GM19328 (cell line): ENCODE results near the gene SYF2.
"Not testable (repeated sequence)": the region's sequence is repeated elsewhere in the genome, so short reads cannot be mapped to it uniquely, and the experiment has no call there.

Experiments
- ATAC-seq: cut with Tn5 transposase; IDR thresholded peaks from one replicate; pipeline ENCODE4 v1.9.1; 2021; ENCODE audit warnings: mild to moderate bottlenecking, moderate library complexity; ENCODE audit not compliant: unreplicated experiment

SYF2 gene

DNA sequence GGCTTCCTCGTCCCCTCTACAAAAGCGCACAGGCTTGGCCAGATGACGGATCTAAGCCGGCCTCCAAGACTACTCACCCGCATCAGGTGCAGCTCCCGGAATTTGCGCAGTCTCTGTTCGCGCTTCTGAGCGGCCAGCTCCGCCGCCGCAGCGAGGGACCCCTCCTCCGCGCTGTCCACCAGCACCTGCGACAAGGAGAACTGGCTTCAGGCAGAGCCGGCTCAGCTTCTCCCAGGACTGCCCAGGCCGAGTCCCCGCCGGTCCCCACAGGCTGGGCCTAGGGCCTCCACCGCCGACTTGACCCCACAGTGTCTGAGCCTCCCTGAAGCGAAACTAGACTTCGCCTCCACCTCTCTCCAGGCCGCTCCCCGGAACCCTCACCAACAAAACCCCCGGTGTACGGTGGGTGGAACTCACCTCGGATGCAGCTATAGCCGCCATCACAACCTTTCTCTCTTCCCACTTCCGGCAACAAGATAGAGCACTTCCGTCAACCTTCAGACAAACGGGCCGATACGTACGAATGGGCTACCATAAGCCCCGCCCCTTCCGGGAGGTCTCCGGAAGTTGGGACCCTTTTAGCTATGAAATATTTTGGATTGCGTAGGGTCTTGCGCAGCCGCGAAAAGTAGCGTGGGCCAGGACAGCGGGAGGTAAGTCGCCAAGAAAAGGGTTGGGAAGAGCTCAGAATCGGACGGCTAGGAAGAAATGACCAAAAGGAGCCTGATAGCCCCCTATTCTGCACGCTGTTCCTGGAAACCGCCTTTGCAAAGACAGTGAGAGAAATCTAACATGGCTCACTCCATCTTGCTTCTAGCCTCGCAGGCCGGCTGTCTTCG lies at the start of gene SYF2:
TSS of gene SYF2 (minus strand) at position 476 of the 839 bp plus-strand sequence. CDS start at position 441, 35 bp downstream.
- ATAC-seq: peak; percentile 82

DNA sequence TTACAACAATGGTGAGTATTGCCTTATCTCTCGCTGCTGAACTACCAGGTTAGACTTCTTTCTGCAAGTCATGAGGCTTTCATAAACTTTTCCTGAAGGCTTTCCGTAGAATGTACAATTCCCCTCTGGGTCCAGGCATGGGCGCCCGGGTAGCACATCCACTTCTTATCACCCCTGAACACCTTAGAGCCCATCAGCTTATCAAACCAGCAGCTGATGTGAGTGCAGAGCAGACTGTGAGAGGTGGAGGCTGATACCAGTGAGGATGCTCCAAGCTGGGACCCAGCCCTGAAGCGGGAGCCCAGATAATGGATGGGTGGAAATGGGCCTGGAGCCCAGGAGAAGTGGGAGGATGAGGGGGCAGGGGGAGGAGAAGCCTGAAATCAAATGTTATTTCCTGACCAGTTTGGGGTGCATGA lies 47.4 kb upstream of the SYF2 start:
- not testable (repeated sequence) for ATAC-seq

DNA sequence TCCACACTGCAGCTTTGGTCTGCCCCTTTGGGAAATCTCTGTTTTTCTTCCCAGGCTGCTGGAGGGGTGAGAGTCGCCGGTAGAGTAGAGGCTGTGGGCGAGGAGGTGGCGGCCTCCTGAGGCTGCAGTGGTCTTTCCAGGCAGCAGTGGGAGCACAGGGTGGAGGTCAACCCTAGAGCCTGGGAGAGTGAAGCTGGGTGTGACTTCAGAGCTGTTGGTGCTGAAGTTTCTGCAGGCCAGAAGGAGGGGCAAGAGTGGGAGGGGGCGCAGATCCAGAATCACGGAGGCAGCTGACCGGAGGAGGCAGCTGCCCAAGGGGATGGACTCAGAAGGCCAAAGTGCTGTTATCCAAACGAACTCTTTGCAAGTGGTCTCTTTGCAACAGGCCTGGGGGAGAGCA lies 46.5 kb upstream of the SYF2 start:
- ATAC-seq: not testable (repeated sequence)

DNA sequence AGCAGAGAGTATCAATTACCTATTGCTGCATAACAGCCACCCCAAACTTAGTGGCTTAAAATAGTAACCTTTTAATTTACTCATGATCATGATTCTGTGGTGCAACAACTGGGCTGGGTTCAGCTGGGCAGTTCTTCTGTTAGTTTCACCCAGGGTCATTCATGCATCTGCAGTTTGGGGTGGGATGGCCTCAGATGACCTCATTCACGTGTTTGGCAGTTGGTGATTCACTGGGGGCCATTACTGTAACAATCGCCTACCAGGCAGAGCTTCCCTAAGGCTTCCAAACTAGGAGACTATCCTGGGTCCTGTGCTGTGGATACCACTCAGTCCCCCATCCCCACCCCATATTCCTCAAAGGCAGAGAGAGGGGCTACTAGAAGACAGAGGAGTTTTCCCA lies 46.1 kb upstream of the SYF2 start:
- ATAC-seq: not testable (repeated sequence)

DNA sequence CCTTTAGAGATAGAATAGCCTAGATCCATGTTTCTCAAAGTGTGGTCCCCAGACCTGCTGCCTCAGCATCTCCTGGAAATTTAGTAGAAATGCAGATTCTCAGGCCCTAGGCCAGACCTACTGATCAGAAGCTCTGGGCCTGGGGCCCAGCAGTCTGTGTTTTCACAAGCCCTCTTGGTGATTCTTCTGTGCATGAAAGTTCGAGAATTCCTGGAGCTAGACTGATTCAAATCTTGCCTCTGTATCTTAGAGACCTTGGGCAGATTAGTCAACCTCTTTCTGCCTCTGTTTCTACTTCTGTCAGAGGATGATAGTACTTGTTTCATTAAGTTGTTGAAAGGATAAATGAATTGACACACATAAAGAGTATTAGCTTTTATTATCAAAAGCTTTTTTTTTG lies 45.0 kb upstream of the SYF2 start:
- ATAC-seq: not testable (repeated sequence)

DNA sequence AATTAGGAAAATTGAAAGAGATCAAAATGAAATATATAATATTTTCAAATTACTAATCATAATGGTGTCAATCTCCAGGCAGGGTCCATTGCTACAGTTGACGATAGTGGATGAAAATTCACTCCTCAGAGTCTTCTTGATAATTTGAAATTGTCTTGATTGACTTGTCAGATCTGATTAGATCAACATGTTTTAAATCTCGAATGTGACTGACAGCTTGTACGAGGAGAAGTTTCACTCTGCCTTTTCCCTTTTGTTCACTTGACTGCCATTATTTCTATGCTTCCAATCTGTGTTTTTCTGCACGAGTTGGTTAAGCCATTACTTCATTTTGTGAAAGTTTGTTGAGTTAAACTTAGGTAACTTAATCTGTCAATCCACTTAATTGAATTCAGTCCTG lies 43.3 kb upstream of the SYF2 start:
- ATAC-seq: not testable (repeated sequence)

DNA sequence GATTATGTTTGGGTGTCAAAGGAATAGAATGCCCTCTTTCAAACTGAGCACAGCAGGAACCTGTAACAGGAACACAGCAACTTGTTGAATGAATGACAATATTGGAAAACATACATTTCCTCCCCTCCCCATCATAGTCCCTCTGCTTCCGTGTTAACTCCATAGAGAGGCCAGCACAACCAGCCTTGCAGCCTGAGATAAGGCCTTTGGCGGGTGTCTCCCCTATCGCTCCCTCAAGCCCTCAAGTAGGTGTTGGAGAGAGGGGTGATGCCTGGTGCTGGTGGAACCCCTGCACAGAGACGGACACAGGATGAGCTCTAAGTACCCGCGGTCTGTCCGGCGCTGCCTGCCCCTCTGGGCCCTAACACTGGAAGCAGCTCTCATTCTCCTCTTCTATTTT lies 39.9 kb upstream of the SYF2 start, which contains the start of gene RHD:
TSS of gene RHD (plus strand) at position 272 of the 400 bp plus-strand sequence. CDS start at position 311, 39 bp downstream.
- not testable (repeated sequence) for ATAC-seq

DNA sequence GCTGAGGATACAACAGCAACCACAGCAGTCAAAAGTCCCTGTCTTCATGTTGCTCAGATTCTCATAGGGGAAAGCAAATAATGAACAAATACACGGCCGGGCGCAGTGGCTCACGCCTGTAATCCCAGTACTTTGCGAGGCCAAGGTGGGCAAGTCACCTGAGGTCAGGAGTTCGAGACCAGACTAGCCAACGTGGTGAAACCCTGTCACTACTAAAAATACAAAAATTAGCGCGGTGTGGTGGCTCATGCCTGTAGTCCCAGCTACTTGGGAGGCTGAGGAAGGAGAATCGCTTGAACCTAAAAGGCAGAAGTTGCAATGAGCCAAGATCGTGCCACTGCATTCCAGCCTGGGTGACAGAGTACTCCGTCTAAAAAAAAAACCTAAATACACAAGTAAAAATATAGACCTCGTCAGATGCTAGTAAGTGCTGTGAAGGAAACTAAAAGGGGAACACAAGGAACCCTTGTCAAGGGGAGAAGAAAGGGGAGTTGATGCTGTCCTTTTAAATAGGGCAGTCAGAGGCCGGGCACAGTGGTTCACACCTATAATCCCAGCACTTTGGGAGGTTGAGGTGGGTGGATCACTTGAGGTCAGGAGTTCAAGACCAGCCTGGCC lies 36.0 kb upstream of the SYF2 start:
- ATAC-seq: not testable (repeated sequence)

DNA sequence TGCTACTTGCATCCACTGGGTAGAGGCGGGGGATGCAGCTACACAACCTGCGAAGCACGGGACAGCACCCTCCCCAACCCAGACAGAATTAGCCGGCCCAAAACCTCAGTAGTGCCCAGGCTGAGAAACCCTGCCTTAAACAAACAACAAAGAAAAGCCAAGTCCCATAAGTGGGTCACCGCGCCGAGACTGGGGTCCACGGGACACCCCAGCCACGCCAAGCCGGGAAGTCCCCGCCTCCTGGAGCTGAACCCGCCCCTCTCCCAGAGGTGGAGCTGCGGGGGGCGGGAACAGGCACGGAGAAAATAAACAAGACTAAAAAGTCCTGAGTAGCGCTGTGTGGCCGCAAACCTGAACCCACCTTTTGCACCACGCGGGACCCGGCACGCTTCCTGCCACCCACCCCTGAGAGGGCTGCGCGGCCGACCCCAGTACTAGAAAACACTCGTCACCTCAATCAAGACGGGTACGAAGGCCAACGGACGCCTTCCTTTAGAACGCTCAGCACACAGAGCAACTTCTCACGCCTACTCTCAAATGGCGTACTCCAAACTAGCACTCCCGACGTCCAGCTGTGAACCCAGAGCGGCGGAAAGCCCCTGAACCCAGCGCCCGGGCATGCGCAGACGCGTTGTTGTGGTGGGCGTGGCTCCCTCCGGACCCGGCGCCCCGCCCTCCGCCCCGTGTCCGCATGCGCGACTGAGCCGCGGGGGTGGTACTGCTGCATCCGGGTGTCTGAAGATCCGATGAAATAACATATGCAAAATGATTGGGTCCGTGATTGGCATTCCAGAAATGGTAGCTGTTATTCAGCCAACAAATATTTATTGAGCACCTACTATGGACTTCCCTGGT lies 35.2 kb upstream of the SYF2 start:
- ATAC-seq: peak; percentile 65

DNA sequence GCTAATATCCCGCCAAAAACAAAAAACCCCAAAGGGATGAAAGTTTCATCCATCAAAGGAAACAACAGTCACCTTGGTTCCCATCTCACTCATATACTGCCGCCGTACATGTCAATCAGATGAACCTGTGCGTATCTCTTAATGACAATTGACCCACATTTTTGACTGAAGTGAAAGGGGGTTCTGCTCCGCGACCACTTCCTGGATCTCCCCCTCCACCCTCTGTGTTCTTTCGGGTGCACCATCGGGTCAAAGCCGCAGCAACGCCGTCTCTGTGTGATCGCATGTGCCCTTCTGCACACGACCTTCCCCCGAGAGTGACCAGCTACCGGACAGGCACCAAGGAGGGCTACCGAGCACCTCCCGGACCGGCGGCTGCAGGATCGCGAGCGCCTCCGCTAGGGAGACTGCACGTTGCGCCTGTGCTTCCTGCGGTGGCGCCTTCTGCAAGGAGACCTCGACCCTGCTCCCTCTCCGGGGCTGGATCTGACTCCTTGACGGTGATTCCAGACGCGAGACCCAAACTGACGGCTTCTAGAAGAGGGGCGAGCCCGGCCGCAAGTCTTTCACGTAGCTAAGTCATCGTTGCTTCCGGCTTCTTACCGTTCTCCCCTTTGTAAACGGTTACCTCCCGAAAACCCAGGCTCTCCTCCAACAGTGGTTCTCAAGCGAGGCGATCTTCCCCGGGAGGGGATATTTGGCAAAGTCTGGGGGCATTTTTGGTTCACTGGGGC lies 34.4 kb upstream of the SYF2 start:
- ATAC-seq: peak; percentile 26

DNA sequence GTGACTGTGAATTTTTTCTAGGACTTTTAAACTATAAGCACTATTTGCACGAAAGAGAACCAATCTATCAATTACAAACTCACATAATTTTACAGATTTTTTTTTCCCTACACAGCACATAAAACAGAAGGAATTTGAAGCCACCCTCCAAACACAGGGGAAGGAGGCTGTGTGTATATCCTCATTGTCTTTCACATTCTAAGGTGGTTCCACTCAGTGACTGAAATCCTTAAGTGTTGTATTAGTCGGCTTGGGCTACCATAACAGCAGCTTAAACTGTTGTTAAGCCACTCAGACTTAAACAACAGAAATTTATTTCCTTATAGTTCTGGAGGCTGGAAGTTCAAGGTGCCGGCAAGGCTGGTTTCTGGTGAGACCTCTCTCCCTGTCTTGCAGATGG lies 28.0 kb upstream of the SYF2 start:
- not testable (repeated sequence) for ATAC-seq

DNA sequence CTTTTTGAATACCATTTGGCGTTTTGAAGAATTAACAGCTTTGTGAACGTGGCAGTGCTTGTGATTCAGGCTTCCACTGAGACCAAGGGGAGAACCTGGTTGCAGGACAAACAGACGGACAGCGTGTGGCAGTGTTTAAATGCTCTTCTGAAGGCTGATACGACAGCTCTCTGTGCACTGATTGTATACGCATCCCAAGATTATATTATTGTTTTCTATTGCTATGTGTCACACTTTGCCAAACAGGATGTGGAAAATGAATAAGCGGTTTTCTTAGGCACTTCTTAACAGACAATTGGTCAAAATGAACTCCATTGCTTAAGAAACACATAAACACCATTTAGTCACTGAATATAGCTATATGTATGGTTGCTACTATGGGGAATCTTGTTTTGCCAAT lies 27.5 kb upstream of the SYF2 start:
- not testable (repeated sequence) for ATAC-seq

DNA sequence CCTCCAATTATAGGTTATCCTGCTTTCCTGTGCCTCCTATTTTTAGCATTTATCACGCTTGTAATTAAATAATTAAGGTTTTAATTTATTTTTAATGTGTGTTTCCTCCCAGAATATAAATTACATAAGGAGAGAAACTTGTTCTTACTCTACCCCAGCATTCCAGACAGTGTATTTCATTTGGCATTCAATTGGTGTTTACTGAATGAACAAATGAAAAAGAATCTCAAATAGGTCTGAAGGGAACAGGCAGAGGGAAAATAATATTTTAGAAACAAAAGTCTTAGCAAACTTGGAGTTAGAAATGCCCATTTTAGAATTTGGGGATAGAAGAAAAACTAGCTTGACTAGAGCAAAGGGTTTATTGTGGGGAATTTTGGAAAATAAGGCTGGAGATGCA lies 24.9 kb upstream of the SYF2 start:
- no peak for ATAC-seq

DNA sequence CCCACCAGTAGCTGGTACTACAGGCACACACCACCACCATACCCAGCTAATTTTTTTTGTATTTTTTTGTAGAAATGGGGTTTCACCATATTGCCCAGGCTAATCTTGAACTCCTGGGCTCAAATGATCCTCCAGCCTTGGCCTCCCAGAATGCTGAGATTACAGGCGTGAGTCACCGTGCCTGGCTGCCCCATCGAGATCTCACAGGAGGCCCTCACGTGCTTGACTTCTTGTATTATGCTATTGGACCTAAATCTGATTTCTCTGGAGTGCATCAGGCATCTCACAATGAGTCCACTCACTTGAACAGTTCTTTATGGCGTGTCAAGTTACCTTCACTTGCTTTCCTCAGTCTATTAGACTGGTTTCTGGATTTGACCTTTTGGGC lies 24.3 kb upstream of the SYF2 start:
- no peak for ATAC-seq

DNA sequence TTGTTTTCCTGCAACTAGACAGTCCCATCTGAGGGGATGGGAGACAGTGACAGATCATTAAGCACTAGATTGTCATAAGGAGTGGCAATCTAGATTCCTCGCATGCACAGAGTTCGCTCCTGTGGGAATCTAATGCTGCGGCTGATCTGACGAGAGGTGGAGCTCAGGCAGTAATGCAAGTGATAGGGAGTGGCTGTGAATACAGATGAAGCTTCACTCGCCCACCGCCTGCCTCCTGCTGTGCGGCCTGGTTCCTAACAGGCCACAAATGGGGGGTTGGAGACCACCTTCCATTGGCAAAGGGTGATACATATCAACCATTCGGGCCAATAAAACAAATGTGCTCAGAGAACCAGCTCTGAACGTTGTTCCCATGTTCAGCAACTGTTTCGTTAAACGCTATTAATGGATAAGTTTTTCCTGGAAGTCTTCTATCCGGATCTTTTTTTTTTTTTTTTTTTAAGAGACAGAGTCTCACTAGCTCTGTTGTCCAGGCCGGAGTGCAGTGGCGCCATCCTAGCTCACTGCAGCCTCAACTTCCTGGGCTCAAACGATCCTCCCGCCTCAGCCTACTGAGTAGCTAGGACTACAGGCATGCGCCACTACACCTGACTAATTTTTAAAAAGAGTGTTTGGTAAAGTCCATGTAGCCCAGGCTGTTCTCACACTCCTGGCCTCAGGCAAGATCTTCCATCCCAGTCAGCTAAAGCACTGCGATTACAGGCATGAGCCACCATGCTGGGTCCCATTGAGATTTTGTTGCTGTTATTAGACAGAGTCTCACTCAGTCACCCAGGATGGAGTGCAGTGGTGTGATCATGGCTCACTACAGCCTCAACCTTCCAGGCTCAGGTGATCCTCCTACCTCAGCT lies 23.6 kb upstream of the SYF2 start:
- no peak for ATAC-seq

DNA sequence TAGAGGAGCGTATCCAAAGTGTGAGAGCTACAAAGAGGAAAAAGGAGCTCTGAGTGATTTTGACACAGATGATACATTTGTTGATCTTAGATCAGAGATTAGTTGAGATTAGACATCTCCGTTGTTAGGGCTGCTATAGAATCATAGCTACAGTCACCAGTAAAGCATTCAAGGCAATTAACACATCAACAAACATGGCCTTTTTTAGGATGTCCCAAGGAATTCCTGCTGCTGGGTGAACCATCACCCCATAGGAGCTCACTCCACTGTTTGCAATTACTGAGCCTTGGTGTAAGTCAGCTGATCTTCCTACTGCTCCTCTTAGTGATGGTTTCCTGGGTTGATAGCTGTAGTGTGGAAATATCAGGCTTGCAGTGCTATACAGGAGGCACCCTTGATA lies 21.6 kb upstream of the SYF2 start:
- ATAC-seq: no peak

DNA sequence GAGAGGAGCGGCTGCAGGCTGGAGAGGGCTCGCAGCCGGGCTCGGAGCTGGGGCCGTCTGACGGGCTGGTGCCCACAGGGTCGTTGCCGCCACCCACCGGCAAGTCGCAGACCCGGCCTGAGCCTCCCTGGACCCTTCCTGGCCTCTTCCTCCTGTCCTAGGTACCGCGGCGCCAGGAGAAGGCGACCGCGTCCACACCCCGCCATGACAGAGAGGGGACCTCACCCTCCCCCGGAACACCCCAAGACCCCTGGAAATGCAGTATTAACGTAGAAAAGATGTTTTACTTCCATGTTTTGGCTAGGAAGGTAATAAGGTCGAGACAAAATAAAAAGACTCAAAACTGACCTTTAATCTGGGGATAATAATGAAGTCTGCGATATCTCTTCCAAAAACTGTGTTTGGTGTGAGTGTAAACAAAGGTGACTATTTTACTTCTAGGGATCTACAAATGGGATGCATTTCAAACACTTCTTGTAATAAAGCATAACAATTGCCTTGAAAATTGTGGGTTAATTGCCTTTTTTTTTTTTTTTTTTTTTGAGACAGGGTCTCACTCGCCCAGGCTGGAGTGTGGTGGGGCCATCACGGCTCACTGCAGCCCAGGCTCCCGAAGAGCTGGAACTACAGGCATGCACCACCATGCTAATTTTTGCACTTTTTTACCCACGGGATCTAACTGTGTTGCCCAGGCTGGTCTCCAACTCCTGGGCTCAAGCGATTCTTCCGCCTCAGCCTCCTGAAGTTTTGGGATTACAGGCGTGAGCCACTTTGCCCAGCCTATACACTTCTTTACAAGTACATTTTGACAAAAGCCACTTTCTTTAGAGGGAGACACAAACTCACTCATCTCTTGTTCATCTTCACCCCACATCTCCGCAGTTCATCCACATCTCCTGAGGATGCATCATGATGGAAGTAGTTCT lies 15.8 kb upstream of the SYF2 start:
- peak; percentile 32 for ATAC-seq

DNA sequence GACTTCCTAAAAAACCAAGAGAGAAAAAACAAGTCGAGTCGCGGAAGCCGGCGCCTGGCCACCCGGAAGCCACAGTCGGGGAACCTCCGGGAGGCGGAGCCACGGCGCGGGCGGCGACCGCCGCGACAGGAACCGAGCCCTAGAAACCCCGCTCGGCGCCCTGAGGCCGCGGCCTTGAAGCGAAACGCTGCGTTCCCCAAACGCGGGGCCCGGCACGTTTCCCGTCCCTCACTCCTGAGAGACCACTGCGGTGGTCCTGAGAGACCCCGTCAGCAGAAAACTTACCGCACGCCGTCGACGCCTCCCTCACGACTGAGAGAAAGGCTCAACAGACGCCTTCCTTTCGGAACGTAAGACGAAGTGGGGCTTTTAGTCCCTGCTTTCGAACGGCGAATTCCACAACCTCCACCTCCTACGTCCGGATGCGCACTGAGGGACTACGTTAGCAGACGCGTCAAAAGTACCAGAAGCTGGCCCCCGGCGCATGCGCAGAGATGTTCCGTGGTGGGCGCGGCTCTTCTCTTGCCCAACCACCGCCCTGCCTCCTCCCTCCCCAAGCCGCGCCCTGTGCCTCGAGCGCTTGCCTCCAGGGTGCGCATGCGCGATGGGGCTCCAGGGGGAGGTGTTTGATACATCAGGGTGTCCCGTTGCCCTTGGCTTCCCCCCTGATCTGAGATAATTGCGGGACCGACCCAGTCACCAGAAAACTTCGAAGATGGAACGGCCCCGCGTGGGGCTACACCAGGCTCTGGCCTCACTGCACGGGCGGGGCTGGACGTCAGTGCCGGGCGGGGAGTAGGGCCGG lies 14.9 kb upstream of the SYF2 start, which contains the start of gene RSRP1:
TSS of gene RSRP1 (minus strand) at position 431 of the 805 bp plus-strand sequence. CDS start 491 bp downstream, outside the sequence.
- ATAC-seq: peak; percentile 80
